Endothelial cell of umbilical vein (primary cell): ENCODE measurements around the gene UBASH3A. TPM values are rescaled to one million over a fixed set of nuclear protein-coding genes. Genes with fewer than 3 reads are reported as not detected.

Experiments
- BruUV-seq: library from RNA; stranded (reverse); fragments of 400-500 nt; replicated peaks from 2 replicates; lab custom pipeline; 2021; lab: Mats Ljungman, UMichigan
- CTCF ChIA-PET: fragments of 300-600, 350-600 bp; sonication (Branson Sonifier 250); formaldehyde crosslinking; loops from one replicate; lab custom pipeline; 2021; ENCODE audit warnings: antibody characterized with exemption, inconsistent platforms; lab: Charles Lee
- POLR2A ChIA-PET: fragments of 300-600, 350-600 bp; sonication (Branson Sonifier 250); formaldehyde crosslinking; loops from one replicate; lab custom pipeline; 2021; ENCODE audit warnings: antibody characterized with exemption, inconsistent platforms; lab: Charles Lee
- DNase-seq: peaks from one replicate; pipeline ENCODE4 v3.0.0-alpha.2; 2011; ENCODE audit warnings: low read depth, low spot score
- FAIRE-seq: peaks from 2 replicates; lab custom pipeline; 2011; peaks lifted over from hg19 to GRCh38; lab: Jason Lieb, UNC
- H2AFZ ChIP-seq: 2 replicates; pipeline ENCODE4 v1.6.0; 2012; ENCODE audit warnings: low read depth, low read length, control low read depth, inconsistent platforms
- H3K27ac ChIP-seq: 2 replicates; pipeline ENCODE4 v1.5.1; 2011; ENCODE audit warnings: low read depth, mild to moderate bottlenecking, control low read depth, low read length, moderate library complexity; ENCODE audit not compliant: insufficient read depth
- H3K27me3 ChIP-seq, 2 experiments: 2 replicates each; pipeline versions ENCODE4 v1.6.0 to v1.6.1; 2011; ENCODE audit warnings: low read length in 2 of 2, mixed read lengths in 1 of 2; ENCODE audit not compliant: control insufficient read depth in 2 of 2, insufficient read depth in 2 of 2
- H3K36me3 ChIP-seq, 2 experiments: 2 replicates in 1 of 2; 3 replicates in 1 of 2; pipeline ENCODE4 v1.5.1; 2011; ENCODE audit warnings: low read length in 2 of 2, mild to moderate bottlenecking in 1 of 2, moderate library complexity in 1 of 2; ENCODE audit not compliant: control insufficient read depth in 2 of 2, insufficient read depth in 2 of 2; ENCODE audit errors: extremely low read depth in 1 of 2
- H3K4me1 ChIP-seq: 3 replicates; pipeline ENCODE4 v1.5.1; 2011; ENCODE audit warnings: mild to moderate bottlenecking, low read length; ENCODE audit not compliant: control insufficient read depth, insufficient read depth; ENCODE audit errors: extremely low read depth
- H3K4me2 ChIP-seq: 2 replicates; pipeline ENCODE4 v1.6.1; 2011; ENCODE audit warnings: low read length, control low read depth, mixed read lengths; ENCODE audit not compliant: insufficient read depth
- H3K4me3 ChIP-seq, 3 experiments: fragments of 200-600 bp in 1 of 3; sonication (generic), shearing (Covaris generic) in 1 of 3; replicated peaks in 1 of 3; 2 replicates each; pipeline ENCODE4 v1.5.1; 2011 to 2016; ENCODE audit warnings: control low read depth in 3 of 3, low read length in 3 of 3, mild to moderate bottlenecking in 2 of 3, inconsistent platforms in 1 of 3, low read depth in 1 of 3, moderate library complexity in 1 of 3; ENCODE audit not compliant: insufficient read depth in 1 of 3
- H3K79me2 ChIP-seq: 2 replicates; pipeline ENCODE4 v1.6.0; 2012; ENCODE audit warnings: low read length, inconsistent platforms; ENCODE audit not compliant: control insufficient read depth, insufficient read depth
- H3K9ac ChIP-seq: replicated peaks from 2 replicates; pipeline ENCODE3; 2011; ENCODE audit warnings: low read length, control low read depth; ENCODE audit not compliant: insufficient read depth; ENCODE audit errors: extremely low read depth
- H3K9me1 ChIP-seq: replicated peaks from 3 replicates; pipeline ENCODE4 v1.6.0; 2011; ENCODE audit warnings: mild to moderate bottlenecking, low read length; ENCODE audit not compliant: control insufficient read depth, insufficient read depth; ENCODE audit errors: extremely low read depth
- H3K9me3 ChIP-seq: replicated peaks from 2 replicates; pipeline ENCODE4 v1.5.1; 2012; ENCODE audit warnings: low read length, inconsistent platforms; ENCODE audit not compliant: control insufficient read depth, insufficient read depth
- H4K20me1 ChIP-seq: replicated peaks from 2 replicates; pipeline ENCODE3; 2011; ENCODE audit warnings: mild to moderate bottlenecking, low read length; ENCODE audit not compliant: control insufficient read depth, insufficient read depth; ENCODE audit errors: extremely low read depth
- CTCF ChIP-seq, 2 donors: IDR thresholded peaks; 1 replicate in 1 of 2; 2 replicates in 1 of 2; pipeline ENCODE4 v1.5.1; 2011; ENCODE audit warnings: low read length in 2 of 2, mild to moderate bottlenecking in 2 of 2, moderate library complexity in 2 of 2, control low read depth in 1 of 2, inconsistent platforms in 1 of 2, low read depth in 1 of 2; ENCODE audit not compliant: insufficient read depth in 1 of 2; ENCODE audit errors: extremely low read depth in 1 of 2
- EZH2 ChIP-seq: IDR thresholded peaks from 2 replicates; pipeline ENCODE4 v1.6.1; 2012; ENCODE audit warnings: borderline replicate concordance, low read depth, mild to moderate bottlenecking, moderate library complexity, low read length, inconsistent platforms; ENCODE audit not compliant: severe bottlenecking
- FOS ChIP-seq: IDR thresholded peaks from 2 replicates; pipeline ENCODE4 v1.6.1; 2011; ENCODE audit warnings: mild to moderate bottlenecking, low read length, moderate library complexity, borderline replicate concordance; ENCODE audit not compliant: insufficient read depth
- GATA2 ChIP-seq: IDR thresholded peaks from 2 replicates; pipeline ENCODE4 v1.7.0; 2011; ENCODE audit warnings: low read depth, mild to moderate bottlenecking, moderate library complexity, mixed read lengths, low read length; ENCODE audit not compliant: insufficient read length, insufficient read depth
- JUN ChIP-seq: IDR thresholded peaks from 2 replicates; pipeline ENCODE4 v1.6.1; 2011; ENCODE audit warnings: borderline replicate concordance, low read depth; ENCODE audit not compliant: insufficient read length, insufficient read depth
- MAX ChIP-seq: IDR thresholded peaks from 2 replicates; pipeline ENCODE4 v1.6.1; 2011; ENCODE audit not compliant: insufficient read depth, insufficient read length
- MYC ChIP-seq: IDR thresholded peaks from one replicate; pipeline ENCODE4 v1.6.1; 2011; ENCODE audit warnings: mild to moderate bottlenecking, low read depth, low read length
- POLR2A ChIP-seq: IDR thresholded peaks from 2 replicates; pipeline ENCODE4 v1.6.1; 2012; ENCODE audit warnings: low read depth, mild to moderate bottlenecking, control low read depth, low read length
- POLR2AphosphoS5 ChIP-seq: IDR thresholded peaks from 2 replicates; pipeline ENCODE4 v1.6.1; 2012; ENCODE audit warnings: low read depth, mild to moderate bottlenecking, control low read depth, low read length, moderate library complexity; ENCODE audit not compliant: insufficient read depth
- dilution Hi-C: fragments of 300-500 bp; cut with MboI; formaldehyde crosslinking; loops from one replicate; pipeline ENCODE4 v1.15.0; 2019; ENCODE audit warnings: low sequenced_read_pairs; ENCODE audit not compliant: extremely low pct_ligation_motif_present
- intact Hi-C: fragments of 100-400 bp; cut with micrococcal nuclease; formaldehyde crosslinking; loops from one replicate; pipeline ENCODE4 v1.10.0; 2022
- polyA plus RNA-seq, 4 experiments: library from polyadenylated mRNA; depleted of rRNA in 3 of 4; stranded (reverse) in 3 of 4; unstranded in 1 of 4; fragments of >200 nt; gene quantifications; 2 replicates each; pipeline versions ENCODE4 v1.2.1 to v1.2.3, GENCODE V29; 2011 to 2012; ENCODE audit warnings: missing spikeins in 1 of 4
- total RNA-seq: library from RNA; stranded (reverse); gene quantifications from 2 replicates; pipeline ENCODE4 v1.2.3, GENCODE V29; 2021

UBASH3A gene
- total and polyA plus RNA-seq, 2 donors (not counting 3 experiments of a cell fraction or from before 2014, with no cell fraction given) = not detected

- H3K4me3 ChIP-seq = no peak overlapping the region
- DNase-seq (no peak), FAIRE-seq (no peak)
- H2AFZ ChIP-seq = no peak overlapping the region
- H3K9me1 ChIP-seq = no peaks in the 10 kb centered on the region
- H3K27ac ChIP-seq = no peak overlapping the region
- no TSS peak for BruUV-seq
- no peaks in the 10 kb centered on the region for H3K36me3 ChIP-seq
- no peaks in the 10 kb centered on the region for H3K9me3 ChIP-seq
- no peak overlapping the region for H3K9ac ChIP-seq
- no peak overlapping the region for H3K4me2 ChIP-seq
- no peaks in the 10 kb centered on the region for H3K79me2 ChIP-seq
- H4K20me1 ChIP-seq = no peaks in the 10 kb centered on the region
- H3K4me1 ChIP-seq = no peaks in the 10 kb centered on the region
- POLR2A ChIA-PET = no interaction called here
- dilution Hi-C loops (no loop called here), intact Hi-C loops (no loop called here)
- peaks cover 0 to 1% of the 10 kb centered on the region in 2 experiments for H3K27me3 ChIP-seq
- CTCF ChIA-PET = interaction anchor here (0.6 to 1.0 kb wide), 3 partner anchors 14 to 58 kb away, joined by 3 read pairs; no protein-coding TSS in a partner anchor
- TF ChIP-seq CTCF (IDR thresholded peaks at IDR 0.05; ENCODE audit: extremely low read depth in 1 of 2, insufficient read depth in 1 of 2, low read depth in 1 of 2, low read length in 2 of 2) (no peak), GATA2 (no peak), POLR2AphosphoS5 (no peak), POLR2A (no peak)
Measured at GRCh38 chr21:42367367-42368165, 36.1 kb upstream of the UBASH3A start.

GRCh38 chr21:42369821-42370220, 33.9 kb upstream of the UBASH3A start:
- Histone ChIP-seq H3K79me2 (no peaks in the 10 kb centered on the region), H3K4me1 (no peaks in the 10 kb centered on the region), H3K9ac (no peak overlapping the region), H3K4me2 (no peak overlapping the region), H3K36me3 (no peaks in the 10 kb centered on the region), H3K27ac (no peak overlapping the region), H3K9me1 (no peaks in the 10 kb centered on the region), H3K9me3 (no peaks in the 10 kb centered on the region), H3K27me3 (peaks cover 0 to 1% of the 10 kb centered on the region in 2 experiments), H3K4me3 (no peak overlapping the region), H2AFZ (no peak overlapping the region), H4K20me1 (no peaks in the 10 kb centered on the region)
- ChIA-PET CTCF (no interaction called here), POLR2A (no interaction called here)
- intact Hi-C loops = no loop called here
- no TSS peak for BruUV-seq
- dilution Hi-C loops = no loop called here
- DNase-seq (no peak), FAIRE-seq (no peak)
- TF ChIP-seq GATA2 (no peak), FOS (no peak), EZH2 (no peak), MAX (no peak), JUN (no peak), MYC (no peak), POLR2AphosphoS5 (no peak), CTCF (IDR thresholded peaks at IDR 0.05; ENCODE audit: extremely low read depth in 1 of 2, insufficient read depth in 1 of 2, low read depth in 1 of 2, low read length in 2 of 2) (no peak)
